IMR-90 (cell line): Measurements from ENCODE around the gene FAM186B. TPM values are rescaled to one million over a fixed set of nuclear protein-coding genes. Genes with fewer than 3 reads are reported as not detected.

Experiments
- ATAC-seq: fragments of 200-7000 bp; cut with Tn5 transposase; 2 replicates; pipeline ENCODE4 v1.9.1; 2020; ENCODE audit warnings: low read depth, mild to moderate bottlenecking, moderate library complexity
- BruUV-seq: library from RNA; stranded (reverse); fragments of 400-500 nt; replicated peaks from 2 replicates; lab custom pipeline; 2021; lab: Mats Ljungman, UMichigan
- CTCF ChIA-PET: fragments of 300-600 bp; formaldehyde crosslinking; extraction: SDS; loops from one replicate; lab custom pipeline; 2021; ENCODE audit warnings: antibody characterized with exemption; lab: Yijun Ruan, JAX
- POLR2A ChIA-PET: fragments of 300-600 bp; sonication (Branson Sonifier 250); formaldehyde crosslinking; loops from one replicate; lab custom pipeline; 2022; ENCODE audit warnings: antibody characterized with exemption; ENCODE audit not compliant: unreplicated experiment; lab: Charles Lee
- DNase-seq: peaks from one replicate; pipeline ENCODE4 v3.0.0; 2013
- H2AFZ ChIP-seq: replicated peaks from 2 replicates; pipeline ENCODE3; 2013; ENCODE audit warnings: low read length, mild to moderate bottlenecking; ENCODE audit not compliant: poor library complexity
- H2AK5ac ChIP-seq: 2 replicates; pipeline ENCODE4 v1.6.1; 2013; ENCODE audit warnings: low read depth, low read length, inconsistent platforms
- H2AK9ac ChIP-seq: replicated peaks from 2 replicates; pipeline ENCODE3; 2013; ENCODE audit warnings: mild to moderate bottlenecking, low read depth, low read length, moderate library complexity; ENCODE audit not compliant: poor library complexity
- H2BK120ac ChIP-seq: 2 replicates; pipeline ENCODE4 v1.6.1; 2013; ENCODE audit warnings: low read depth, low read length, inconsistent platforms
- H2BK15ac ChIP-seq: 3 replicates; pipeline ENCODE4 v1.6.1; 2013; ENCODE audit warnings: low read depth, low read length, inconsistent platforms
- H2BK20ac ChIP-seq: 2 replicates; pipeline ENCODE4 v1.6.1; 2013; ENCODE audit warnings: low read depth, mild to moderate bottlenecking, inconsistent platforms, low read length, moderate library complexity
- H2BK5ac ChIP-seq: 2 replicates; pipeline ENCODE4 v1.6.1; 2013; ENCODE audit warnings: mild to moderate bottlenecking, low read depth, low read length, inconsistent platforms; ENCODE audit not compliant: poor library complexity, severe bottlenecking
- H3K14ac ChIP-seq: replicated peaks from 2 replicates; pipeline ENCODE4 v1.6.1; 2013; ENCODE audit warnings: low read depth, low read length, inconsistent platforms
- H3K18ac ChIP-seq: 2 replicates; pipeline ENCODE4 v1.6.1; 2013; ENCODE audit warnings: low read depth, low read length, control low read depth
- H3K23ac ChIP-seq: 2 replicates; pipeline ENCODE4 v1.6.1; 2013; ENCODE audit warnings: low read depth, low read length, inconsistent platforms
- H3K27ac ChIP-seq: 2 replicates; pipeline ENCODE4 v1.5.1; 2013; ENCODE audit warnings: mild to moderate bottlenecking, control low read depth, low read length; ENCODE audit not compliant: insufficient read depth
- H3K27me3 ChIP-seq: 2 replicates; pipeline ENCODE4 v1.6.1; 2013; ENCODE audit warnings: low read length; ENCODE audit not compliant: control insufficient read depth, insufficient read depth
- H3K36me3 ChIP-seq: 2 replicates; pipeline ENCODE4 v1.6.1; 2013; ENCODE audit warnings: low read length, mixed read lengths; ENCODE audit not compliant: control insufficient read depth, insufficient read depth
- H3K4ac ChIP-seq: 2 replicates; pipeline ENCODE4 v1.6.1; 2013; ENCODE audit warnings: low read depth, low read length, inconsistent platforms
- H3K4me1 ChIP-seq: 2 replicates; pipeline ENCODE4 v1.6.1; 2013; ENCODE audit warnings: low read length, mixed read lengths; ENCODE audit not compliant: control insufficient read depth, insufficient read depth
- H3K4me2 ChIP-seq: 2 replicates; pipeline ENCODE4 v1.6.1; 2013; ENCODE audit warnings: low read depth, mild to moderate bottlenecking, control low read depth, low read length, moderate library complexity
- H3K4me3 ChIP-seq: 2 replicates; pipeline ENCODE4 v1.5.1; 2013; ENCODE audit warnings: low read depth, mild to moderate bottlenecking, control low read depth, low read length, moderate library complexity; ENCODE audit not compliant: insufficient read depth
- H3K56ac ChIP-seq: 2 replicates; pipeline ENCODE4 v1.6.1; 2013; ENCODE audit warnings: low read length, inconsistent platforms; ENCODE audit not compliant: insufficient read depth; ENCODE audit errors: extremely low read depth
- H3K79me1 ChIP-seq, 2 experiments: 2 replicates each; pipeline ENCODE4 v1.6.1; 2013; ENCODE audit warnings: low read length in 2 of 2, inconsistent platforms in 1 of 2, low read depth in 1 of 2
- H3K9ac ChIP-seq: 2 replicates; pipeline ENCODE4 v1.6.1; 2013; ENCODE audit warnings: low read depth, low read length, control low read depth
- H3K9me1 ChIP-seq: 2 replicates; pipeline ENCODE4 v1.6.1; 2013; ENCODE audit warnings: low read length, inconsistent platforms; ENCODE audit not compliant: insufficient read depth
- H3K9me3 ChIP-seq: 2 replicates; pipeline ENCODE4 v1.6.1; 2013; ENCODE audit warnings: low read length; ENCODE audit not compliant: control insufficient read depth, insufficient read depth
- H4K20me1 ChIP-seq: 2 replicates; pipeline ENCODE4 v1.6.1; 2013; ENCODE audit warnings: low read length, inconsistent platforms; ENCODE audit not compliant: insufficient read depth
- H4K5ac ChIP-seq: 2 replicates; pipeline ENCODE4 v1.6.1; 2013; ENCODE audit warnings: mild to moderate bottlenecking, low read depth, low read length, control low read depth
- H4K8ac ChIP-seq, 2 experiments: 2 replicates each; pipeline ENCODE4 v1.6.1; 2013; ENCODE audit warnings: low read depth in 2 of 2, low read length in 2 of 2, control low read depth in 1 of 2, inconsistent platforms in 1 of 2
- H4K91ac ChIP-seq: 2 replicates; pipeline ENCODE4 v1.6.1; 2013; ENCODE audit warnings: low read depth, low read length, inconsistent platforms; ENCODE audit not compliant: insufficient read depth
- CEBPB ChIP-seq: IDR thresholded peaks from 2 replicates; pipeline ENCODE4 v1.6.1; 2012; ENCODE audit warnings: low read depth, low read length, improper control_type of control experiment
- MAZ ChIP-seq: IDR thresholded peaks from 2 replicates; pipeline ENCODE4 v1.6.1; 2012; ENCODE audit warnings: low read depth, mild to moderate bottlenecking, low read length, improper control_type of control experiment, moderate library complexity, borderline replicate concordance
- MXI1 ChIP-seq: IDR thresholded peaks from 2 replicates; pipeline ENCODE4 v1.6.1; 2012; ENCODE audit warnings: low read depth, mild to moderate bottlenecking, low read length, moderate library complexity, borderline replicate concordance
- POLR2A ChIP-seq: IDR thresholded peaks from 2 replicates; pipeline ENCODE4 v1.6.1; 2012; ENCODE audit warnings: mild to moderate bottlenecking, low read depth, low read length
- RCOR1 ChIP-seq: IDR thresholded peaks from 2 replicates; pipeline ENCODE4 v1.6.1; 2012; ENCODE audit warnings: mild to moderate bottlenecking, low read length, improper control_type of control experiment; ENCODE audit not compliant: insufficient replicate concordance
- RFX5 ChIP-seq: IDR thresholded peaks from 2 replicates; pipeline ENCODE4 v1.8.0; 2012; ENCODE audit warnings: low read depth, mild to moderate bottlenecking, low read length, moderate library complexity
- USF2 ChIP-seq: fragments of 150-350 bp; IDR thresholded peaks from 2 replicates; pipeline ENCODE4 v1.6.1; 2017; ENCODE audit warnings: mild to moderate bottlenecking, antibody characterized with exemption, low read length, low read depth
- WGBS, 2 experiments: methylation state at CpG; one replicate each; pipeline versions ENCODE4 v1.1.5 to v1.1.7; 2013; ENCODE audit warnings: missing lambda C conversion rate in 2 of 2; ENCODE audit not compliant: insufficient read length in 1 of 2; ENCODE audit errors: extremely low coverage in 2 of 2; 5-methylcytosine and 5-hydroxymethylcytosine counted together
- dilution Hi-C: fragments of 300-500 bp; cut with HindIII; formaldehyde crosslinking; loops from one replicate; pipeline ENCODE4 v1.14.3; 2018; ENCODE audit warnings: low sequenced_read_pairs; ENCODE audit not compliant: unreplicated experiment
- in situ Hi-C: fragments of 300-500 bp; cut with MboI; formaldehyde crosslinking; loops from 3 replicates; pipeline ENCODE4 v1.14.3; 2019; ENCODE audit warnings: low sequenced_read_pairs, inconsistent platforms, mixed read lengths
- intact Hi-C: fragments of 100-400 bp; cut with micrococcal nuclease; formaldehyde crosslinking; loops from 2 replicates; pipeline ENCODE4 v1.10.0; 2022
- polyA plus RNA-seq, 3 experiments: library from polyadenylated mRNA; depleted of rRNA; stranded (reverse); fragments of >200 nt; gene quantifications; 2 replicates each; pipeline ENCODE4 v1.2.3, GENCODE V29; 2012; ENCODE audit warnings: low replicate concordance in 1 of 3
- total RNA-seq: library from RNA; depleted of rRNA; stranded (reverse); fragments of >200 nt; gene quantifications from 2 replicates; pipeline ENCODE4 v1.2.3, GENCODE V29; 2012
- TF ChIP-seq, protein P1 (sequence below): fragments of 150-350 bp; IDR thresholded peaks from 2 replicates; pipeline ENCODE4 v1.6.1; 2016; ENCODE audit warnings: low read depth, mild to moderate bottlenecking, low read length, moderate library complexity, borderline replicate concordance
- TF ChIP-seq, protein P2 (sequence below): conservative IDR thresholded peaks from 2 replicates; pipeline ENCODE4 v1.5.1; 2012; ENCODE audit warnings: mild to moderate bottlenecking, low read depth, low read length, improper control_type of control experiment

The FAM186B gene
- total and polyA plus RNA-seq, 2 of the 4 experiments (the other 2 are of a cell fraction), result 0.10 to 0.18 TPM

- intact Hi-C loops, result no loop called here
- DNase-seq (no peak), ATAC-seq (no peak)
- no peak overlapping the region for H4K91ac ChIP-seq
- in situ Hi-C loops, result no loop called here
- H3K56ac ChIP-seq, result no peak overlapping the region
- CTCF ChIA-PET, result no interaction called here
- peaks cover 30% of the 10 kb centered on the region for H3K36me3 ChIP-seq
- TF ChIP-seq CEBPB, result no peak
- TF ChIP-seq, protein P1, sequence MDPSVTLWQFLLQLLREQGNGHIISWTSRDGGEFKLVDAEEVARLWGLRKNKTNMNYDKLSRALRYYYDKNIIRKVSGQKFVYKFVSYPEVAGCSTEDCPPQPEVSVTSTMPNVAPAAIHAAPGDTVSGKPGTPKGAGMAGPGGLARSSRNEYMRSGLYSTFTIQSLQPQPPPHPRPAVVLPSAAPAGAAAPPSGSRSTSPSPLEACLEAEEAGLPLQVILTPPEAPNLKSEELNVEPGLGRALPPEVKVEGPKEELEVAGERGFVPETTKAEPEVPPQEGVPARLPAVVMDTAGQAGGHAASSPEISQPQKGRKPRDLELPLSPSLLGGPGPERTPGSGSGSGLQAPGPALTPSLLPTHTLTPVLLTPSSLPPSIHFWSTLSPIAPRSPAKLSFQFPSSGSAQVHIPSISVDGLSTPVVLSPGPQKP, result no peak
- TF ChIP-seq USF2, result no peak
- TF ChIP-seq, protein P2, sequence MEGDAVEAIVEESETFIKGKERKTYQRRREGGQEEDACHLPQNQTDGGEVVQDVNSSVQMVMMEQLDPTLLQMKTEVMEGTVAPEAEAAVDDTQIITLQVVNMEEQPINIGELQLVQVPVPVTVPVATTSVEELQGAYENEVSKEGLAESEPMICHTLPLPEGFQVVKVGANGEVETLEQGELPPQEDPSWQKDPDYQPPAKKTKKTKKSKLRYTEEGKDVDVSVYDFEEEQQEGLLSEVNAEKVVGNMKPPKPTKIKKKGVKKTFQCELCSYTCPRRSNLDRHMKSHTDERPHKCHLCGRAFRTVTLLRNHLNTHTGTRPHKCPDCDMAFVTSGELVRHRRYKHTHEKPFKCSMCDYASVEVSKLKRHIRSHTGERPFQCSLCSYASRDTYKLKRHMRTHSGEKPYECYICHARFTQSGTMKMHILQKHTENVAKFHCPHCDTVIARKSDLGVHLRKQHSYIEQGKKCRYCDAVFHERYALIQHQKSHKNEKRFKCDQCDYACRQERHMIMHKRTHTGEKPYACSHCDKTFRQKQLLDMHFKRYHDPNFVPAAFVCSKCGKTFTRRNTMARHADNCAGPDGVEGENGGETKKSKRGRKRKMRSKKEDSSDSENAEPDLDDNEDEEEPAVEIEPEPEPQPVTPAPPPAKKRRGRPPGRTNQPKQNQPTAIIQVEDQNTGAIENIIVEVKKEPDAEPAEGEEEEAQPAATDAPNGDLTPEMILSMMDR, result no peak
- no peak for TF ChIP-seq RCOR1
- TF ChIP-seq MAZ, result no peak
- TF ChIP-seq POLR2A, result no peak
- TF ChIP-seq RFX5, result no peak
- TF ChIP-seq MXI1, result no peak
- no peak overlapping the region for H3K4me2 ChIP-seq
- no peak overlapping the region for H3K4me3 ChIP-seq
- H2AK5ac ChIP-seq, result no peak overlapping the region
- H3K27ac ChIP-seq, result no peak overlapping the region
- no peaks in the 10 kb centered on the region for H3K27me3 ChIP-seq
- H2BK15ac ChIP-seq, result no peak overlapping the region
- H3K79me1 ChIP-seq, result peaks cover 36 to 55% of the 10 kb centered on the region in 2 experiments
- peaks cover 5% of the 10 kb centered on the region; the same call in 1 of the 2 replicates for H4K20me1 ChIP-seq
- peak overlapping the region; percentile 57 for H2AK9ac ChIP-seq
- H3K9me3 ChIP-seq, result no peaks in the 10 kb centered on the region
- no peak overlapping the region for H3K4ac ChIP-seq
- BruUV-seq, result no TSS peak
- no peak overlapping the region for H4K5ac ChIP-seq
- H3K9me1 ChIP-seq, result 0 out of 2 replicates have a peak, but pooled peaks cover 3% of the 10 kb centered on the region
- no peak overlapping the region for H2BK5ac ChIP-seq
- H2BK20ac ChIP-seq, result no peak overlapping the region
- H3K14ac ChIP-seq, result no peak overlapping the region
- peaks cover 2% of the 10 kb centered on the region; the same call in 1 of the 2 replicates for H3K4me1 ChIP-seq
- no peak overlapping the region for H4K8ac ChIP-seq
- POLR2A ChIA-PET, result no interaction called here
- dilution Hi-C loops, result no loop called here
- no peak overlapping the region for H3K23ac ChIP-seq
- H2AFZ ChIP-seq, result no peak overlapping the region
- no peak overlapping the region for H3K9ac ChIP-seq
- no peak overlapping the region for H3K18ac ChIP-seq
- H2BK120ac ChIP-seq, result no peak overlapping the region
- WGBS, 2 experiments, result 79% methylated on average over 8 of the region's 12 CpGs; no CpG with 5 or more reads in 1 of the 2 experiments
These were observed 39.8 kb downstream of the FAM186B start for GRCh38 chr12:49565406-49566265.
